Endothelial cell of umbilical vein (primary cell): Measurements from ENCODE around the gene PTRHD1.

Experiments used
- CTCF ChIP-seq, 2 donors: IDR thresholded peaks; 1 replicate in 1 of 2; 2 replicates in 1 of 2; pipeline ENCODE4 v1.5.1; 2011; ENCODE audit warnings: low read length in 2 of 2, mild to moderate bottlenecking in 2 of 2, moderate library complexity in 2 of 2, control low read depth in 1 of 2, inconsistent platforms in 1 of 2, low read depth in 1 of 2; ENCODE audit not compliant: insufficient read depth in 1 of 2; ENCODE audit errors: extremely low read depth in 1 of 2
- EZH2 ChIP-seq: IDR thresholded peaks from 2 replicates; pipeline ENCODE4 v1.6.1; 2012; ENCODE audit warnings: borderline replicate concordance, low read depth, mild to moderate bottlenecking, moderate library complexity, low read length, inconsistent platforms; ENCODE audit not compliant: severe bottlenecking
- FOS ChIP-seq: IDR thresholded peaks from 2 replicates; pipeline ENCODE4 v1.6.1; 2011; ENCODE audit warnings: mild to moderate bottlenecking, low read length, moderate library complexity, borderline replicate concordance; ENCODE audit not compliant: insufficient read depth
- MAX ChIP-seq: IDR thresholded peaks from 2 replicates; pipeline ENCODE4 v1.6.1; 2011; ENCODE audit not compliant: insufficient read depth, insufficient read length
- POLR2A ChIP-seq: IDR thresholded peaks from 2 replicates; pipeline ENCODE4 v1.6.1; 2012; ENCODE audit warnings: low read depth, mild to moderate bottlenecking, control low read depth, low read length

- TF ChIP-seq CTCF (IDR thresholded peaks at IDR 0.05; ENCODE audit: extremely low read depth in 1 of 2, insufficient read depth in 1 of 2, low read depth in 1 of 2, low read length in 2 of 2) (no peak), EZH2 (no peak), MAX (no peak), POLR2A (no peak), FOS (no peak)
Observed at GRCh38 chr2:24832931-24833701, 39.9 kb upstream of the PTRHD1 start.
